Measurements from ENCODE around the gene DHRS7B.

Gene DHRS7B

DNA sequence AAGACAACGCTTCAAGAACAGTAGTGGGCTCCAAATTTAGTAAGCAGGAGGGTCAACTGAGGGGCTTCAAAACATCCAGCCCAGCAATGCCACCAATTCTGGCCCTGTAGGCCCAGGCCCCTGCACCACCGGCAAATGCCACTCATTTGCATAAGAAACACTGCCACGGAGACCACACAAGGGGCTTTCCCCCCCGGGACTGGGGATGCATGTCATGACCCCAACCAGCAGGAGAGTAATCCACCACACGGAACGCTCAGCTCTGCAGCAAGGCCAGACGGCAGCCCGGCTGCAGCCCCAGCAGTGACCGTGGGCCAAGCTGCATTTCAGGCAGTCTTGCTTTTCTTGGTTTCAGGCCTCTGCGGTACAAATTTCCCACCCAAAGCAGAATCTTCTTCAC, 73.1 kb downstream of the DHRS7B start:
- DNase-seq: no peak
- peaks cover 0 to 64% (median 42%) of the 10 kb centered on the region in 4 donors for H3K4me1 ChIP-seq
- no peak overlapping the region for H3K4me3 ChIP-seq
- TF ChIP-seq, protein P1, sequence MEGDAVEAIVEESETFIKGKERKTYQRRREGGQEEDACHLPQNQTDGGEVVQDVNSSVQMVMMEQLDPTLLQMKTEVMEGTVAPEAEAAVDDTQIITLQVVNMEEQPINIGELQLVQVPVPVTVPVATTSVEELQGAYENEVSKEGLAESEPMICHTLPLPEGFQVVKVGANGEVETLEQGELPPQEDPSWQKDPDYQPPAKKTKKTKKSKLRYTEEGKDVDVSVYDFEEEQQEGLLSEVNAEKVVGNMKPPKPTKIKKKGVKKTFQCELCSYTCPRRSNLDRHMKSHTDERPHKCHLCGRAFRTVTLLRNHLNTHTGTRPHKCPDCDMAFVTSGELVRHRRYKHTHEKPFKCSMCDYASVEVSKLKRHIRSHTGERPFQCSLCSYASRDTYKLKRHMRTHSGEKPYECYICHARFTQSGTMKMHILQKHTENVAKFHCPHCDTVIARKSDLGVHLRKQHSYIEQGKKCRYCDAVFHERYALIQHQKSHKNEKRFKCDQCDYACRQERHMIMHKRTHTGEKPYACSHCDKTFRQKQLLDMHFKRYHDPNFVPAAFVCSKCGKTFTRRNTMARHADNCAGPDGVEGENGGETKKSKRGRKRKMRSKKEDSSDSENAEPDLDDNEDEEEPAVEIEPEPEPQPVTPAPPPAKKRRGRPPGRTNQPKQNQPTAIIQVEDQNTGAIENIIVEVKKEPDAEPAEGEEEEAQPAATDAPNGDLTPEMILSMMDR (IDR thresholded peaks at IDR 0.05): no peak
- H3K27ac ChIP-seq: no peak overlapping the region
- intact Hi-C loops (cut with DNase I; ENCODE audit: low total_unique reads): no loop called here
- peaks cover 19 to 32% (median 24%) of the 10 kb centered on the region in 3 donors for H3K36me3 ChIP-seq
- no peaks in the 10 kb centered on the region for H3K9me3 ChIP-seq
- no peaks in the 10 kb centered on the region for H3K27me3 ChIP-seq

DNA sequence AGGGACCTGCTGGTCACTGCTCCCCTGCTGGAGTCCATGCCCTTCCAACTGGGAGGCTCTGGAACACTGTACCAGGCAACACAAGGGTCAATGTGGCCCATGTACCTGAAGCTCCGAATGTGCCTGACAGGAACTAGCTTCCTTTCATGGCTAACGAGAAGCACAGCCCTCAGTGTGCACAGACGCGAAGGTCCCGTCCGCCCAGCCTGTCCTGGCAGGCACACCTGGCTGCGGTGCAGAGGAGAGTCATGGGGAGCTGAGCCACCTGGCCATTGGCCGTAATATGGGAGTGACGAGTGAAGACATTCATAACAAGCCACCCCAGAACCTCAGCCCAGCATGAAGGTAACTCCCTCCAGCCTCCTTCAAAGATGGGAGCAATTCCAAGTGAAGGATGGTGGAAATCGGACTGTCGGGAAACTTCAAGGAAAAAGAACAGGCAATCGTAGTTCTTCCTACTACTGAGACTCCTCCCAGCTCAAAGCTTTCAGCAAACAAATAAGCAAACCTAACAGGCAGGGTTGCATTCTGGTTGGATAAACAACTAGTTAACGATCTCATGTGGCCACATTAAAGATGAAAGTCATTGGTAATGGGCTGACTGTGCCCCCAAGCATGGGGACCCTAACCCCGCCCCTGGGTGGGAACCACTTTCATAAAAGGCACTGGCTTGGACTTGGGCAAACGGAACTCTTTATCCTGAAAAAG, 74.0 kb downstream of the DHRS7B start:
- H3K27ac ChIP-seq: no peak overlapping the region
- intact Hi-C loops (cut with DNase I; ENCODE audit: low total_unique reads): no loop called here
- peaks cover 0 to 67% (median 45%) of the 10 kb centered on the region in 4 donors for H3K4me1 ChIP-seq
- H3K4me3 ChIP-seq: no peak overlapping the region
- no peaks in the 10 kb centered on the region for H3K27me3 ChIP-seq
- peaks cover 19 to 29% (median 24%) of the 10 kb centered on the region in 3 donors for H3K36me3 ChIP-seq
- TF ChIP-seq, protein P1 (IDR thresholded peaks at IDR 0.05): no peak
- DNase-seq: no peak
- H3K9me3 ChIP-seq: no peaks in the 10 kb centered on the region

DNA sequence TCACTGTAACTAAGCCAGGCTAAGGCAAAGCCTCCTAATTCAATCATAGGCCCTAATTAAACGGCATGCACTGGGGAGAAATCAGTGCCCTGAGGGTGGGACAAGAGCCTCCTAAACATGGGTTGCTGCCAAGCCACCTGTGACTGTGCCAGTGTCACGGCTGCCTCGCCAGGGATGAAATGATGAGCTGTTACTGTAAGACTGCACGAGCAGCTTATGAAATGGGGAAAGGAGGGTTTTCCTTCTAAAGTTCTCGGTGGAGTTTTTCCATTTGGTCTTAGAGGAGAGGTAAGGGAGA, 74.5 kb downstream of the DHRS7B start:
- Histone ChIP-seq H3K27ac (no peak overlapping the region), H3K36me3 (peaks cover 19 to 26% (median 24%) of the 10 kb centered on the region in 3 donors), H3K9me3 (no peaks in the 10 kb centered on the region), H3K4me1 (peaks cover 0 to 72% (median 47%) of the 10 kb centered on the region in 4 donors), H3K27me3 (no peaks in the 10 kb centered on the region), H3K4me3 (no peak overlapping the region)
- TF ChIP-seq, protein P1 (IDR thresholded peaks at IDR 0.05): no peak
- intact Hi-C loops (cut with DNase I; ENCODE audit: low total_unique reads): no loop called here
- no peak for DNase-seq

DNA sequence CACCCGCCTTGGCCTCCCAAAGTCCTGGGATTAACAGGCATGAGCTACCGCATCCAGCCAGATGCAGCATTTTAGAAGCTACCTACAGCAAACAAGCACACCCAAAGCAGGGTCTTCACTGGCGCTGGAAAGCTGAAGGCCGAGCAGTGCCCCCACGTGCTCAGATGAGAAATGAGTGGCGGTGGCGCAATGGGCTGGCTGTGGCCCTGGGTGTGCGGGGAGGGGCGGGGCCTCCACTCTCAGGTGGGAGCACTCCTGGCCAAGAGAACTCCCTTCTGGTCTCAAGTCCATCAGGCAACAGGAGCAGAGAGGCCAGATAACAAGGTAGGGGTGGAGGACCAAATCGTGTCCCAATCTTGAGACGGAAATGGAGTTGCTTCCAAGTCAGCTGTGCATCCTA, 75.1 kb downstream of the DHRS7B start:
- Histone ChIP-seq H3K36me3 (peaks cover 15 to 21% (median 20%) of the 10 kb centered on the region in 3 donors), H3K9me3 (no peaks in the 10 kb centered on the region), H3K27me3 (no peaks in the 10 kb centered on the region), H3K27ac (no peak overlapping the region), H3K4me3 (no peak overlapping the region), H3K4me1 (peaks cover 0 to 77% (median 49%) of the 10 kb centered on the region in 4 donors)
- TF ChIP-seq, protein P1 (IDR thresholded peaks at IDR 0.05): no peak
- intact Hi-C loops (cut with DNase I; ENCODE audit: low total_unique reads): no loop called here
- DNase-seq: no peak

DNA sequence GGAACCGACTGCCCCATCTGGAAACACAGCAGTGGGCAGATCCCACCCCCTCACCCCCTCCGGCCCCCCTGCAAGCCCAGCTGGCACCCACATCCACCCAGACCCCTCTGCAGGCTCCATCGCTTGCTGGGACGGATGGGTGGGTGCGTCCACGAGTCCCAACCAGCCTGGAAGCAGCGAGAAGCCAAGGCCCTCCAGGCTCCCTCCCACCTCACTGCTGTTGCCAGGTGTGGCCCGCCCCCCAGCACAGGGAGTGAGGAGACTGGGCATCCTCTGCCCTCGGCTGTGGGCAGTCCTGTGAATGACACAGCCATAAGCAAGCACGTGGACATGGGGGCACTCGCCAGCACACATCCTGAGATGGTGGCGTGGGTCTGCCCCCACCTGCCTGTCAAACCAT, 75.7 kb downstream of the DHRS7B start:
- intact Hi-C loops (cut with DNase I; ENCODE audit: low total_unique reads): no loop called here
- no peak for DNase-seq
- H3K36me3 ChIP-seq: peaks cover 9 to 21% (median 14%) of the 10 kb centered on the region in 3 donors
- TF ChIP-seq, protein P1 (IDR thresholded peaks at IDR 0.05): no peak
- H3K4me1 ChIP-seq: peaks cover 0 to 77% (median 49%) of the 10 kb centered on the region in 4 donors
- no peak overlapping the region for H3K4me3 ChIP-seq
- H3K27me3 ChIP-seq: no peaks in the 10 kb centered on the region
- no peak overlapping the region for H3K27ac ChIP-seq
- H3K9me3 ChIP-seq: no peaks in the 10 kb centered on the region
